Measurements from ENCODE around the gene MLKL. TPM values are rescaled to one million over a fixed set of nuclear protein-coding genes. Genes with fewer than 3 reads are reported as not detected.
A peak's percentile ranks its signal among the peaks of the same experiment; 100 is the strongest.

MLKL gene
- total and polyA plus RNA-seq, 2 of the 13 experiments (the other 11 are each of a cell fraction or from before 2014, with no cell fraction given), result 6.4 to 10.7 TPM

GRCh38 chr16:74734361-74735161, 33.9 kb upstream of the MLKL start (continued):
- TF ChIP-seq HOXA9 (CRISPR knock-in tag; IDR thresholded peaks at IDR 0.05; ENCODE audit: borderline replicate concordance), result no peak
- TF ChIP-seq NFYC (CRISPR knock-in tag; IDR thresholded peaks at IDR 0.05), result no peak
- no peak for TF ChIP-seq SOX6 (IDR thresholded peaks at IDR 0.05)
- TF ChIP-seq SOX6 (CRISPR knock-in tag; IDR thresholded peaks at IDR 0.05), result no peak; the same call in 1 of the 2 replicates
- TF ChIP-seq ZNF142 (CRISPR knock-in tag; IDR thresholded peaks at IDR 0.05), result no peak
- 0 out of 2 replicates have a peak, but pooled peaks have one; percentile 22 for TF ChIP-seq PHF21A (CRISPR knock-in tag; IDR thresholded peaks at IDR 0.05)
- no peak for TF ChIP-seq PAX8 (CRISPR knock-in tag; IDR thresholded peaks at IDR 0.05; ENCODE audit: borderline replicate concordance)
- no peak for TF ChIP-seq ZNF773 (CRISPR knock-in tag; IDR thresholded peaks at IDR 0.05; ENCODE audit: borderline replicate concordance)
- TF ChIP-seq ZNF576 (CRISPR knock-in tag; IDR thresholded peaks at IDR 0.05), result no peak
- no peak for TF ChIP-seq FOXA3 (CRISPR knock-in tag; IDR thresholded peaks at IDR 0.05)
- TF ChIP-seq SYNCRIP (IDR thresholded peaks at IDR 0.05; ENCODE audit: insufficient read depth, low read depth, low read length), result no peak
- TF ChIP-seq ZNF670 (CRISPR knock-in tag; IDR thresholded peaks at IDR 0.05; ENCODE audit: borderline replicate concordance), result no peak
- TF ChIP-seq NFIB (CRISPR knock-in tag; IDR thresholded peaks at IDR 0.05; ENCODE audit: borderline replicate concordance), result no peak
- TF ChIP-seq SNAI1 (CRISPR knock-in tag; IDR thresholded peaks at IDR 0.05; ENCODE audit: borderline replicate concordance), result no peak
- peak; percentile 10; the same call in 1 of the 2 replicates for TF ChIP-seq PITX1 (CRISPR knock-in tag; IDR thresholded peaks at IDR 0.05)
- TF ChIP-seq ZNF598 (CRISPR knock-in tag; IDR thresholded peaks at IDR 0.05; ENCODE audit: borderline replicate concordance), result no peak
- TF ChIP-seq CEBPZ (IDR thresholded peaks at IDR 0.05; ENCODE audit: low read length), result no peak
- no peak for TF ChIP-seq CHD2 (IDR thresholded peaks at IDR 0.05; ENCODE audit: low read depth, low read length)

Data from HepG2 (cell line).